Stimulated activated effector memory CD8-positive, alpha-beta T cell treated with anti-CD3 and anti-CD28 coated beads, Interleukin-12 subunit alpha, Interleukin-12 subunit beta, amount 100 ng/mL, for 72 hours (primary cell): Measurements from ENCODE around the gene PRSS56.

Experiments used
- ATAC-seq: fragments of 150-1000 bp; cut with Tn5 transposase; 2 replicates; pipeline ENCODE4 v1.10.0; 2021
- DNase-seq, 2 donors: peaks; one replicate each; pipeline ENCODE4 v3.0.0; 2021 to 2022; ENCODE audit warnings: low spot score in 2 of 2
- H3K27ac Mint-ChIP-seq: one replicate; pipeline ENCODE4 v1.8.0; 2022; ENCODE audit warnings: mild to moderate bottlenecking, mixed read lengths
- H3K36me3 Mint-ChIP-seq: one replicate; pipeline ENCODE4 v1.8.0; 2022; ENCODE audit warnings: mild to moderate bottlenecking, mixed read lengths
- H3K4me1 Mint-ChIP-seq: one replicate; pipeline ENCODE4 v1.8.0; 2022; ENCODE audit warnings: mixed read lengths
- H3K4me3 Mint-ChIP-seq: one replicate; pipeline ENCODE4 v1.8.0; 2022; ENCODE audit warnings: mild to moderate bottlenecking, mixed read lengths
- H3K9me3 Mint-ChIP-seq: one replicate; pipeline ENCODE4 v1.8.0; 2022; ENCODE audit warnings: mixed read lengths

Gene PRSS56

GRCh38 chr2:232537499-232537898 lies 17.3 kb downstream of the PRSS56 start:
- no peak for DNase-seq
- H3K9me3 Mint-ChIP-seq = no peaks in the 10 kb centered on the region
- ATAC-seq = no peak
- no peak overlapping the region for H3K27ac Mint-ChIP-seq
- H3K36me3 Mint-ChIP-seq = no peaks in the 10 kb centered on the region
- H3K4me3 Mint-ChIP-seq = no peak overlapping the region
- peaks cover 10% of the 10 kb centered on the region for H3K4me1 Mint-ChIP-seq

GRCh38 chr2:232538671-232539070 lies 18.5 kb downstream of the PRSS56 start:
- H3K36me3 Mint-ChIP-seq = no peaks in the 10 kb centered on the region
- DNase-seq (no peak), ATAC-seq (no peak)

GRCh38 chr2:232539298-232540231 lies 19.4 kb downstream of the PRSS56 start, which contains the start of gene CHRNG:
Gene CHRNG (plus strand): TSS chr2:232539692. CDS start chr2:232539748, 56 bp downstream.
- Mint-ChIP-seq H3K4me1 (peaks cover 28% of the 10 kb centered on the region), H3K36me3 (no peaks in the 10 kb centered on the region), H3K9me3 (no peaks in the 10 kb centered on the region), H3K4me3 (no peak within 1 kb of the TSS), H3K27ac (no peak within 1 kb of the TSS)
- ATAC-seq = no peak
- no peak for DNase-seq

More at GRCh38 chr2:232538671-232539070, 18.5 kb downstream of the PRSS56 start:
- Mint-ChIP-seq H3K4me1 (peaks cover 22% of the 10 kb centered on the region), H3K4me3 (no peak overlapping the region), H3K27ac (no peak overlapping the region), H3K9me3 (no peaks in the 10 kb centered on the region)

GRCh38 chr2:232540441-232541041 lies 20.4 kb downstream of the PRSS56 start:
- H3K27ac Mint-ChIP-seq = no peak overlapping the region
- DNase-seq (no peak), ATAC-seq (no peak)
- peaks cover 32% of the 10 kb centered on the region for H3K4me1 Mint-ChIP-seq
- H3K4me3 Mint-ChIP-seq = no peak overlapping the region
- peaks cover 6% of the 10 kb centered on the region for H3K36me3 Mint-ChIP-seq
- H3K9me3 Mint-ChIP-seq = no peaks in the 10 kb centered on the region

- no peak overlapping the region for H3K4me3 Mint-ChIP-seq
- ATAC-seq = no peak
- no peak for DNase-seq
- H3K4me1 Mint-ChIP-seq = peaks cover 34% of the 10 kb centered on the region
- H3K36me3 Mint-ChIP-seq = peaks cover 11% of the 10 kb centered on the region
- H3K27ac Mint-ChIP-seq = peak overlapping the region; percentile 58
- H3K9me3 Mint-ChIP-seq = no peaks in the 10 kb centered on the region
Measured at GRCh38 chr2:232541195-232541960, 21.2 kb downstream of the PRSS56 start.

GRCh38 chr2:232541961-232542714 lies 21.9 kb downstream of the PRSS56 start:
- no peak for ATAC-seq
- Mint-ChIP-seq H3K9me3 (no peaks in the 10 kb centered on the region), H3K27ac (peak overlapping the region; percentile 58), H3K4me1 (peaks cover 39% of the 10 kb centered on the region), H3K4me3 (no peak overlapping the region), H3K36me3 (peaks cover 18% of the 10 kb centered on the region)
- no peak for DNase-seq

GRCh38 chr2:232542715-232543467 lies 22.7 kb downstream of the PRSS56 start:
- DNase-seq = no peak
- H3K4me1 Mint-ChIP-seq = peaks cover 39% of the 10 kb centered on the region
- ATAC-seq = no peak
- peaks cover 21% of the 10 kb centered on the region for H3K36me3 Mint-ChIP-seq
- no peaks in the 10 kb centered on the region for H3K9me3 Mint-ChIP-seq
- H3K4me3 Mint-ChIP-seq = no peak overlapping the region
- H3K27ac Mint-ChIP-seq = no peak overlapping the region

GRCh38 chr2:232543491-232543890 lies 23.3 kb downstream of the PRSS56 start:
- Mint-ChIP-seq H3K4me3 (no peak overlapping the region), H3K4me1 (peaks cover 39% of the 10 kb centered on the region), H3K9me3 (no peaks in the 10 kb centered on the region), H3K27ac (no peak overlapping the region), H3K36me3 (peaks cover 21% of the 10 kb centered on the region)
- ATAC-seq (no peak), DNase-seq (no peak)

GRCh38 chr2:232543928-232544631 lies 23.9 kb downstream of the PRSS56 start:
- H3K27ac Mint-ChIP-seq = no peak overlapping the region
- H3K4me3 Mint-ChIP-seq = no peak overlapping the region
- no peaks in the 10 kb centered on the region for H3K9me3 Mint-ChIP-seq
- DNase-seq (no peak), ATAC-seq (no peak)
- peaks cover 44% of the 10 kb centered on the region for H3K4me1 Mint-ChIP-seq
- H3K36me3 Mint-ChIP-seq = peaks cover 21% of the 10 kb centered on the region

- Mint-ChIP-seq H3K4me3 (no peak overlapping the region), H3K4me1 (peaks cover 50% of the 10 kb centered on the region), H3K36me3 (peaks cover 23% of the 10 kb centered on the region), H3K27ac (no peak overlapping the region), H3K9me3 (no peaks in the 10 kb centered on the region)
- ATAC-seq (no peak), DNase-seq (no peak)
Measured at GRCh38 chr2:232544674-232545073, 24.5 kb downstream of the PRSS56 start.

- no peaks in the 10 kb centered on the region for H3K9me3 Mint-ChIP-seq
- no peak for DNase-seq
- peak overlapping the region; percentile 58 for H3K27ac Mint-ChIP-seq
- no peak overlapping the region for H3K4me3 Mint-ChIP-seq
- no peak for ATAC-seq
- H3K36me3 Mint-ChIP-seq = peaks cover 31% of the 10 kb centered on the region
- peaks cover 52% of the 10 kb centered on the region for H3K4me1 Mint-ChIP-seq
Measured at GRCh38 chr2:232545511-232546375, 25.6 kb downstream of the PRSS56 start.

- Mint-ChIP-seq H3K9me3 (no peaks in the 10 kb centered on the region), H3K27ac (no peak overlapping the region), H3K36me3 (peaks cover 49% of the 10 kb centered on the region), H3K4me3 (no peak overlapping the region), H3K4me1 (peaks cover 60% of the 10 kb centered on the region)
- DNase-seq (no peak), ATAC-seq (no peak)
Measured at GRCh38 chr2:232547991-232548390, 27.8 kb downstream of the PRSS56 start.
